ENCODE measurements around the gene ZNF275.
A peak's percentile ranks its signal among the peaks of the same experiment; 100 is the strongest.
"Not testable (repeated sequence)": the region's sequence is repeated elsewhere in the genome, so short reads cannot be mapped to it uniquely, and the experiment has no call there.

The ZNF275 gene

GRCh38 chrX:153333821-153334653 lies at the start of gene ZNF275:
Gene ZNF275 (plus strand): TSS chrX:153334153. CDS start chrX:153336680, 2,527 bp downstream.
- in situ Hi-C loops (cut with HindIII; ENCODE audit: low sequenced_read_pairs): no loop called here
- peak within 1 kb of the TSS; percentile 68 for H3K4me3 ChIP-seq (ENCODE audit: low read depth, low read length)
- TF ChIP-seq CTCF (IDR thresholded peaks at IDR 0.05; ENCODE audit: low read depth, low read length): no peak
- peak; percentile 68 for DNase-seq (ENCODE audit: low read depth, low spot score)

- H3K4me3 ChIP-seq (ENCODE audit: low read depth, low read length); DNase-seq (ENCODE audit: low read depth, low spot score); in situ Hi-C loops (cut with HindIII; ENCODE audit: low sequenced_read_pairs): not testable (repeated sequence)
Observed at GRCh38 chrX:153285678-153286077, 48.3 kb upstream of the ZNF275 start.

- in situ Hi-C loops (cut with HindIII; ENCODE audit: low sequenced_read_pairs); DNase-seq (ENCODE audit: low read depth, low spot score); H3K4me3 ChIP-seq (ENCODE audit: low read depth, low read length): not testable (repeated sequence)
Observed at GRCh38 chrX:153288807-153289206, 45.1 kb upstream of the ZNF275 start.

GRCh38 chrX:153293485-153294071 lies 40.4 kb upstream of the ZNF275 start:
- in situ Hi-C loops (cut with HindIII; ENCODE audit: low sequenced_read_pairs); H3K4me3 ChIP-seq (ENCODE audit: low read depth, low read length); DNase-seq (ENCODE audit: low read depth, low spot score): not testable (repeated sequence)

- H3K4me3 ChIP-seq (ENCODE audit: low read depth, low read length): no peak overlapping the region
- no peak for TF ChIP-seq CTCF (IDR thresholded peaks at IDR 0.05; ENCODE audit: low read depth, low read length)
- DNase-seq (ENCODE audit: low read depth, low spot score): no peak
- in situ Hi-C loops (cut with HindIII; ENCODE audit: low sequenced_read_pairs): no loop called here
Observed at GRCh38 chrX:153297376-153297775, 36.6 kb upstream of the ZNF275 start.

- no peak for TF ChIP-seq CTCF (IDR thresholded peaks at IDR 0.05; ENCODE audit: low read depth, low read length)
Observed at GRCh38 chrX:153299855-153300254, 34.1 kb upstream of the ZNF275 start.

GRCh38 chrX:153301746-153302145 lies 32.2 kb upstream of the ZNF275 start:
- no peak for DNase-seq (ENCODE audit: low read depth, low spot score)
- in situ Hi-C loops (cut with HindIII; ENCODE audit: low sequenced_read_pairs): no loop called here
- H3K4me3 ChIP-seq (ENCODE audit: low read depth, low read length): no peak overlapping the region
- TF ChIP-seq CTCF (IDR thresholded peaks at IDR 0.05; ENCODE audit: low read depth, low read length): no peak

More at GRCh38 chrX:153299855-153300254, 34.1 kb upstream of the ZNF275 start:
- in situ Hi-C loops (cut with HindIII; ENCODE audit: low sequenced_read_pairs): no loop called here
- H3K4me3 ChIP-seq (ENCODE audit: low read depth, low read length): no peak overlapping the region
- no peak for DNase-seq (ENCODE audit: low read depth, low spot score)

- in situ Hi-C loops (cut with HindIII; ENCODE audit: low sequenced_read_pairs): no loop called here
- no peak overlapping the region for H3K4me3 ChIP-seq (ENCODE audit: low read depth, low read length)
- DNase-seq (ENCODE audit: low read depth, low spot score): no peak
- no peak for TF ChIP-seq CTCF (IDR thresholded peaks at IDR 0.05; ENCODE audit: low read depth, low read length)
Observed at GRCh38 chrX:153302796-153303195, 31.2 kb upstream of the ZNF275 start.
